GM23248 (cell line): ENCODE data around the gene MARCHF3. TPM values are rescaled to one million over a fixed set of nuclear protein-coding genes. Genes with fewer than 3 reads are reported as not detected.

Source experiments
- DNase-seq: peaks from one replicate; pipeline ENCODE4 v3.0.0-alpha.2; 2015
- H2AFZ ChIP-seq: fragments of 200-600 bp; sonication (generic); 2 replicates; pipeline ENCODE4 v1.6.1; 2016; ENCODE audit warnings: antibody characterized with exemption
- H3F3A ChIP-seq: fragments of 200-600 bp; sonication (generic); 2 replicates; pipeline ENCODE4 v1.6.1; 2016; ENCODE audit warnings: mild to moderate bottlenecking, antibody characterized with exemption, mixed run types; ENCODE audit not compliant: insufficient read depth
- H3K27ac ChIP-seq: fragments of 200-600 bp; sonication (generic); 2 replicates; pipeline ENCODE4 v1.5.1; 2016; ENCODE audit warnings: mild to moderate bottlenecking
- H3K27me3 ChIP-seq: fragments of 200-600 bp; sonication (generic); replicated peaks from 2 replicates; pipeline ENCODE4 v1.6.1; 2016; ENCODE audit warnings: mild to moderate bottlenecking; ENCODE audit not compliant: insufficient read depth
- H3K36me3 ChIP-seq: fragments of 200-600 bp; sonication (generic); 2 replicates; pipeline ENCODE4 v1.6.1; 2016; ENCODE audit warnings: low read depth, mild to moderate bottlenecking
- H3K4me1 ChIP-seq: fragments of 200-600 bp; sonication (generic); 2 replicates; pipeline ENCODE4 v1.6.1; 2016; ENCODE audit warnings: mild to moderate bottlenecking; ENCODE audit not compliant: insufficient read depth
- H3K4me2 ChIP-seq: fragments of 200-600 bp; sonication (generic); one replicate; pipeline ENCODE4 v1.6.1; 2016; ENCODE audit warnings: mild to moderate bottlenecking; ENCODE audit not compliant: unreplicated experiment
- H3K4me3 ChIP-seq: fragments of 200-600 bp; sonication (generic); 2 replicates; pipeline ENCODE4 v1.5.1; 2016; ENCODE audit warnings: mild to moderate bottlenecking
- H3K79me2 ChIP-seq: fragments of 200-600 bp; sonication (generic); 2 replicates; pipeline ENCODE4 v1.6.1; 2016; ENCODE audit warnings: mild to moderate bottlenecking; ENCODE audit not compliant: insufficient read depth
- H3K9ac ChIP-seq: fragments of 200-600 bp; sonication (generic); 2 replicates; pipeline ENCODE4 v1.6.1; 2016; ENCODE audit warnings: mild to moderate bottlenecking
- H3K9me2 ChIP-seq: fragments of 200-600 bp; sonication (generic); 2 replicates; pipeline ENCODE4 v1.6.1; 2016; ENCODE audit warnings: mixed run types, mild to moderate bottlenecking, moderate library complexity; ENCODE audit not compliant: insufficient read depth
- H3K9me3 ChIP-seq: fragments of 200-600 bp; sonication (generic); one replicate; pipeline ENCODE4 v1.6.1; 2017; ENCODE audit warnings: low read depth
- H4K20me1 ChIP-seq: fragments of 200-600 bp; sonication (generic); 2 replicates; pipeline ENCODE4 v1.6.0; 2016; ENCODE audit not compliant: insufficient read depth
- EZH2 ChIP-seq: fragments of 200-600 bp; sonication (generic); IDR thresholded peaks from 2 replicates; pipeline ENCODE4 v1.6.1; 2018; ENCODE audit warnings: antibody characterized with exemption, mild to moderate bottlenecking; ENCODE audit not compliant: insufficient read depth, poor library complexity, severe bottlenecking
- EZH2phosphoT487 ChIP-seq: fragments of 200-600 bp; sonication (generic); IDR thresholded peaks from 2 replicates; pipeline ENCODE4 v1.6.1; 2018; ENCODE audit warnings: antibody characterized with exemption, moderate library complexity, mild to moderate bottlenecking, low read depth; ENCODE audit not compliant: insufficient read depth
- WGBS, 2 experiments: methylation state at CpG; one replicate each; pipeline ENCODE4 v1.1.6; 2015 to 2017; ENCODE audit warnings: low lambda C conversion rate in 2 of 2, low coverage in 1 of 2; ENCODE audit errors: missing lambda C conversion rate in 2 of 2; 5-methylcytosine and 5-hydroxymethylcytosine counted together
- in situ Hi-C: fragments of 300-500 bp; cut with MboI; formaldehyde crosslinking; loops from 2 replicates; pipeline ENCODE4 v1.15.0; 2020
- polyA plus RNA-seq: library from polyadenylated mRNA; unstranded; fragments of >200 nt; fragmentation: Nextera tagmentation; extraction: Ambion mirVana; gene quantifications from 2 replicates; pipeline ENCODE4 v1.2.1, GENCODE V29; 2016
- total RNA-seq: library from RNA; depleted of rRNA; stranded (reverse); fragments of >200 nt; shearing (Covaris generic); gene quantifications from 2 replicates; pipeline ENCODE4 v1.2.3, GENCODE V29; 2014

Gene MARCHF3
- total and polyA plus RNA-seq, 2 experiments from 2014 or later = 3.8 to 5.8 TPM

DNA sequence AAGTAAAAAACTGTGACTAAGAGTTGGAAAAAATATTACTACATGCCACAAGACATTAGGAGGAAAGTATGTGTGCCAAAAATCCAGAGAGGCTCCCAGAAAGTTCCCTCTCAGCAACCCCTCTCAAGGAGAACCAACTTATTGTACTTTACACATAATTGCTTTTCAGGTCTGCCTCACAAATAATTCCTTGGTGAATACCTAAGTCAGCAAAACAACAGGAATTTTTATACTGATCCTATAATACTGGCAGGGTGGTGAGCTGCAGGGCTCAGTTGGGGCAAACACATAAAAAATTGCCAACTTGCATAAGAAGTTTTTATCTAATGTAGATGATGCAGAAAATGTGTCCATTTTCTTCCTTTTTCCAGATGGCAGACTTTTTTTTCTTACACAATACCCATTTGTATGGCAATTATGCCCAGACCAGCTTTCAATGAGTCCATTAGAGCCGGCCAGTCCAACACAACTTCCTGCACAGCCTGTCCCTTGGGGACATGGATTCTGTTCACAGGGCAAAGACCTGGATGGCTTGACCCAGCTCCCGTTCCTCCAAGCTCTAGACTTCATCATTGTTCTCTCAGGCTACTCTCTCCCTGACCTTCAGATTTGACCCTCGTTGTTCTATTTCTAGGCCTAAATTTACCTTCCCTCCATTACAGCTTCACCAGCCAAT is 31.3 kb downstream of the MARCHF3 start:
- no peak overlapping the region for H2AFZ ChIP-seq
- no peaks in the 10 kb centered on the region for H4K20me1 ChIP-seq
- no peak overlapping the region for H3K4me2 ChIP-seq
- H3K27me3 ChIP-seq = no peaks in the 10 kb centered on the region
- H3K27ac ChIP-seq = no peak overlapping the region
- no peak overlapping the region for H3K4me3 ChIP-seq
- H3K9me2 ChIP-seq = no peaks in the 10 kb centered on the region
- in situ Hi-C loops = no loop called here
- no peaks in the 10 kb centered on the region for H3K79me2 ChIP-seq
- H3K4me1 ChIP-seq = peaks cover 38% of the 10 kb centered on the region
- WGBS, 2 experiments = 89 to 100% methylated on average over 3 of the region's 3 CpGs
- no peak for DNase-seq
- no peak for TF ChIP-seq EZH2
- TF ChIP-seq EZH2phosphoT487 = no peak
- H3K9me3 ChIP-seq = no peaks in the 10 kb centered on the region
- no peak overlapping the region for H3K9ac ChIP-seq
- peaks cover 21% of the 10 kb centered on the region for H3F3A ChIP-seq
- H3K36me3 ChIP-seq = no peaks in the 10 kb centered on the region

DNA sequence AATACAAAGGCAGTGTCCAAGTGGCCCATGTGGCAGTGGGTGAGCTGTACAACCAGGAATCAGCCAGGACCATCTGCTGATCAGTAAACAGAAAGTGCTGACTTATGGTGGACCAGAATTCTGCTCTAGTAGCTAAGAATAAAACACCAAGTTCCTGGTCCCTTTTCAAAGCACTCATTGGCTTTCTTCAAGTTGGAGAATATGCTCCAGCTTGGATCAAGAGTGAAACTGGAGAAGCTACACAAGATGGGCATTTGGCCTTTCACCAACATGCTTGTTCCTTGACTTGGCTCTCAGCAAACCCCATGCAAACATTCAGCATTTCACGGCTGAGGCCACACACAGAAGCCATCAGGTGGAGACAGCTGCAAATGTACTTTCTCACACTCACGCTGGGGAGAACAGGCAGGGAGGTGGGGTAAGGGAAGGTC is 32.1 kb downstream of the MARCHF3 start:
- no peaks in the 10 kb centered on the region for H3K27me3 ChIP-seq
- H3K36me3 ChIP-seq = no peaks in the 10 kb centered on the region
- in situ Hi-C loops = no loop called here
- H3K4me2 ChIP-seq = no peak overlapping the region
- no peak overlapping the region for H2AFZ ChIP-seq
- H3K79me2 ChIP-seq = no peaks in the 10 kb centered on the region
- no peak overlapping the region for H3K9ac ChIP-seq
- H3K4me1 ChIP-seq = peaks cover 38% of the 10 kb centered on the region
- H4K20me1 ChIP-seq = no peaks in the 10 kb centered on the region
- H3K9me2 ChIP-seq = no peaks in the 10 kb centered on the region
- H3K27ac ChIP-seq = no peak overlapping the region
- TF ChIP-seq EZH2phosphoT487 = no peak
- no peak for TF ChIP-seq EZH2
- H3K4me3 ChIP-seq = no peak overlapping the region
- WGBS, 2 experiments = 21 to 34% methylated on average over 2 of the region's 2 CpGs
- H3F3A ChIP-seq = peaks cover 21% of the 10 kb centered on the region
- DNase-seq = peak; percentile 41
- H3K9me3 ChIP-seq = no peaks in the 10 kb centered on the region

DNA sequence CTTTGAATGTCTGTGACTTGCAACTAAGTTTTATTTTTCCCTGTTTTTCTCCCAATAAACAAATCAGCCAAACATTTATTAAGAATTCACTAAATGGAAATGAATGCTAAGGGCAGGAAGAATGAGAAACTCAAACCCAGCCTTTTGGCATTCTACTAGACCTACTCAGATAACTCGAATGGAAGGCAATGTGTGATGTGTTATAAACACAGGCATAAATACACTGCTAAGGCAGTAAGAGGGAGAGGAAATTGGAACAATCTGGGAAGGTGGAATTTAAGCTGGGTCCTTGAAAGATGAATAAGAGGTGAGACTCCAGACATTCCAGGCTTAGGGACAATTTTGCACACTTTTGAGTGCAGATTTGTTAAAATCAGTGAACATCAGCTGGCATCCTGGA is 34.7 kb downstream of the MARCHF3 start:
- H3K27ac ChIP-seq = no peak overlapping the region
- TF ChIP-seq EZH2 (no peak), EZH2phosphoT487 (no peak)
- H3K36me3 ChIP-seq = no peaks in the 10 kb centered on the region
- H4K20me1 ChIP-seq = no peaks in the 10 kb centered on the region
- H3F3A ChIP-seq = no peaks in the 10 kb centered on the region
- no peak for DNase-seq
- H3K9me2 ChIP-seq = no peaks in the 10 kb centered on the region
- WGBS, 2 experiments = 52 to 58% methylated on average over 1 of the region's 1 CpG
- H3K4me3 ChIP-seq = no peak overlapping the region
- no peak overlapping the region for H2AFZ ChIP-seq
- peaks cover 18% of the 10 kb centered on the region for H3K4me1 ChIP-seq
- H3K9me3 ChIP-seq = no peaks in the 10 kb centered on the region
- H3K4me2 ChIP-seq = no peak overlapping the region
- H3K27me3 ChIP-seq = no peaks in the 10 kb centered on the region
- no peak overlapping the region for H3K9ac ChIP-seq
- H3K79me2 ChIP-seq = no peaks in the 10 kb centered on the region
- in situ Hi-C loops = no loop called here

DNA sequence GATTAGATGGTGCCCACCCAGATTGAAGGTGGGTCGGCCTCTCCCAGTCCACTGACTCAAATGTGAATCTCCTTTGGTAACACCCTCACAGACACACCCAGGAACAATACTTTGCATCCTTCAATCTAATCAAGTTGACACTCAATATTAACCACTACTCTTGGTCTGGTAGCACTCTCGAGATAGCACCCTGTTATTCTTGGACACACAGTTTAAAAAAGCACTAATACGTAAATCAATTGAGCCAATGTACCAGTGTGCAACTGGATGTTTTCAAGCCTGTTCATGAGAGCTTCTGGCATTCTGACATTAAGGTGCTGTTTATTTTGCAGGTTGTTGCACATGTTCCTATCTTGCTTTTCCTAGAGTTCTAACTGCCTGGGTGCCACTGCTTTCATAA is 35.3 kb downstream of the MARCHF3 start:
- TF ChIP-seq EZH2 = no peak
- TF ChIP-seq EZH2phosphoT487 = no peak
- H3K36me3 ChIP-seq = no peaks in the 10 kb centered on the region
- no peaks in the 10 kb centered on the region for H4K20me1 ChIP-seq
- H3K9me3 ChIP-seq = no peaks in the 10 kb centered on the region
- DNase-seq = no peak
- no peak overlapping the region for H3K4me3 ChIP-seq
- WGBS, 2 experiments = 84 to 90% methylated on average over 3 of the region's 3 CpGs
- no peak overlapping the region for H3K27ac ChIP-seq
- no peak overlapping the region for H3K4me2 ChIP-seq
- H3K79me2 ChIP-seq = no peaks in the 10 kb centered on the region
- no peaks in the 10 kb centered on the region for H3F3A ChIP-seq
- H3K9ac ChIP-seq = no peak overlapping the region
- H2AFZ ChIP-seq = no peak overlapping the region
- peaks cover 18% of the 10 kb centered on the region for H3K4me1 ChIP-seq
- no peaks in the 10 kb centered on the region for H3K9me2 ChIP-seq
- in situ Hi-C loops = no loop called here
- H3K27me3 ChIP-seq = no peaks in the 10 kb centered on the region

DNA sequence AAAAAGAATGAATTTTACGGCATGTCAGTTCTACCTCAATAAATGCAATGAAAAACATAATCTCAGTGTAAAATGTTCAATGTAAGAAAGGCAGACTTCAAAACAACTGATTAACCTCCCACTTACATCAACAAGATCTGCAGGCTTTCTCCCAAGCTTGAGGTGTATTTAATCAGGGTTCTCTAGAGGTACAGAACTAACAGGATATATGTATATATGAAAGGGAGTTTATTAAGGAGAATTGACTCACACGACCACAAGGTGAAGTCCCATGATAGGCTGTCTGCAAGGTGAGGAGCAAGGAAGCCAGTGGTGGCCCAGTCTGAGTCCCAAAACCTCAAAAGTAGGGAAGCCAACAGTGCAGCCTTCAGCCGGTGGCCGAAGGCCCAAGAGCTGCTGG is 35.9 kb downstream of the MARCHF3 start:
- H3K79me2 ChIP-seq = no peaks in the 10 kb centered on the region
- no peaks in the 10 kb centered on the region for H3K27me3 ChIP-seq
- no peak overlapping the region for H3K27ac ChIP-seq
- no peaks in the 10 kb centered on the region for H4K20me1 ChIP-seq
- H3K9me2 ChIP-seq = no peaks in the 10 kb centered on the region
- no peaks in the 10 kb centered on the region for H3F3A ChIP-seq
- TF ChIP-seq EZH2phosphoT487 (no peak), EZH2 (no peak)
- H3K9me3 ChIP-seq = no peaks in the 10 kb centered on the region
- 75 to 82% methylated on average over 4 of the region's 4 CpGs for WGBS, 2 experiments
- no peak overlapping the region for H3K4me2 ChIP-seq
- no peak overlapping the region for H3K4me3 ChIP-seq
- DNase-seq = no peak
- H3K36me3 ChIP-seq = no peaks in the 10 kb centered on the region
- peaks cover 18% of the 10 kb centered on the region for H3K4me1 ChIP-seq
- in situ Hi-C loops = no loop called here
- no peak overlapping the region for H2AFZ ChIP-seq
- H3K9ac ChIP-seq = no peak overlapping the region
